HEK293 (cell line): ENCODE results near the gene IL2RA.
A peak's percentile ranks its signal among the peaks of the same experiment; 100 is the strongest.

Source experiments
- CTCF ChIA-PET: fragments of 350-600 bp; formaldehyde crosslinking; extraction: SDS; loops from one replicate; lab custom pipeline; 2021; ENCODE audit warnings: antibody characterized with exemption; lab: Yijun Ruan, JAX
- POLR2A ChIA-PET: fragments of 300-600 bp; formaldehyde crosslinking; extraction: SDS; loops from one replicate; lab custom pipeline; 2020; ENCODE audit warnings: antibody characterized with exemption, inconsistent platforms; lab: Yijun Ruan, JAX
- H3K27ac ChIP-seq: fragments of 200-500 bp; sonication (Bioruptor generic); 2 replicates; pipeline ENCODE4 v1.5.1; 2014; ENCODE audit warnings: low read depth, low read length, control low read depth, inconsistent platforms; ENCODE audit errors: extremely low read depth
- H3K36me3 ChIP-seq, 2 experiments: fragments of 200-500 bp in 1 of 2; sonication (Bioruptor generic) in 1 of 2; 1 replicate in 1 of 2; 2 replicates in 1 of 2; pipeline ENCODE4 v1.5.1; 2014 to 2017; ENCODE audit warnings: inconsistent platforms in 2 of 2, low read length in 2 of 2; ENCODE audit not compliant: control insufficient read depth in 2 of 2, insufficient read depth in 1 of 2
- H3K4me1 ChIP-seq: fragments of 200-500 bp; sonication (Bioruptor generic); 2 replicates; pipeline ENCODE4 v1.5.1; 2014; ENCODE audit warnings: mild to moderate bottlenecking, low read length, inconsistent platforms; ENCODE audit not compliant: control insufficient read depth, insufficient read depth
- H3K4me3 ChIP-seq: 2 replicates; pipeline ENCODE4 v1.5.1; 2011; ENCODE audit warnings: low read depth, mild to moderate bottlenecking, control low read depth, low read length, moderate library complexity
- H3K9me3 ChIP-seq: fragments of 200-500 bp; sonication (Bioruptor generic); 2 replicates; pipeline ENCODE4 v1.5.1; 2014; ENCODE audit warnings: low read depth, low read length, inconsistent platforms; ENCODE audit not compliant: control insufficient read depth, insufficient read depth
- ELK4 ChIP-seq: IDR thresholded peaks from 2 replicates; pipeline ENCODE4 v1.6.1; 2011; ENCODE audit warnings: mild to moderate bottlenecking, low read depth, low read length, borderline replicate concordance
- MYNN ChIP-seq: fragments of 450-650 bp; formaldehyde crosslinking; IDR thresholded peaks from 2 replicates; pipeline ENCODE4 v1.5.1; 2016; ENCODE audit warnings: missing biosample characterization, missing genetic modification characterization, borderline replicate concordance
- ZBTB1 ChIP-seq: fragments of 450-650 bp; formaldehyde crosslinking; IDR thresholded peaks from 2 replicates; pipeline ENCODE4 v1.5.1; 2016; ENCODE audit warnings: missing biosample characterization, missing genetic modification characterization
- ZNF112 ChIP-seq: fragments of 450-650 bp; formaldehyde crosslinking; IDR thresholded peaks from 2 replicates; pipeline ENCODE4 v1.5.0; 2017; ENCODE audit warnings: missing biosample characterization, missing genetic modification characterization
- ZNF121 ChIP-seq: fragments of 450-650 bp; formaldehyde crosslinking; IDR thresholded peaks from 2 replicates; pipeline ENCODE4 v1.5.1; 2016; ENCODE audit warnings: missing biosample characterization, missing genetic modification characterization
- ZNF37A ChIP-seq: fragments of 450-650 bp; IDR thresholded peaks from 2 replicates; pipeline ENCODE4 v1.5.1; 2018; ENCODE audit warnings: missing biosample characterization, missing genetic modification characterization
- ZNF610 ChIP-seq: fragments of 450-650 bp; formaldehyde crosslinking; IDR thresholded peaks from 2 replicates; pipeline ENCODE4 v1.5.1; 2016; ENCODE audit warnings: missing biosample characterization, missing genetic modification characterization, borderline replicate concordance
- ZNF623 ChIP-seq: fragments of 450-650 bp; formaldehyde crosslinking; IDR thresholded peaks from 2 replicates; pipeline ENCODE4 v1.5.1; 2016; ENCODE audit warnings: missing biosample characterization, missing genetic modification characterization
- ZNF654 ChIP-seq: fragments of 450-650 bp; formaldehyde crosslinking; IDR thresholded peaks from 2 replicates; pipeline ENCODE4 v1.5.1; 2016; ENCODE audit warnings: low read depth, missing biosample characterization, missing genetic modification characterization
- ZNF76 ChIP-seq: fragments of 450-650 bp; formaldehyde crosslinking; IDR thresholded peaks from 2 replicates; pipeline ENCODE4; 2016; ENCODE audit warnings: low read depth, missing biosample characterization, missing genetic modification characterization, borderline replicate concordance
- TF ChIP-seq, protein P1 (sequence below): fragments of 450-650 bp; formaldehyde crosslinking; IDR thresholded peaks from 2 replicates; pipeline ENCODE4 v1.5.1; 2016; ENCODE audit warnings: missing biosample characterization, missing genetic modification characterization

The IL2RA gene

DNA sequence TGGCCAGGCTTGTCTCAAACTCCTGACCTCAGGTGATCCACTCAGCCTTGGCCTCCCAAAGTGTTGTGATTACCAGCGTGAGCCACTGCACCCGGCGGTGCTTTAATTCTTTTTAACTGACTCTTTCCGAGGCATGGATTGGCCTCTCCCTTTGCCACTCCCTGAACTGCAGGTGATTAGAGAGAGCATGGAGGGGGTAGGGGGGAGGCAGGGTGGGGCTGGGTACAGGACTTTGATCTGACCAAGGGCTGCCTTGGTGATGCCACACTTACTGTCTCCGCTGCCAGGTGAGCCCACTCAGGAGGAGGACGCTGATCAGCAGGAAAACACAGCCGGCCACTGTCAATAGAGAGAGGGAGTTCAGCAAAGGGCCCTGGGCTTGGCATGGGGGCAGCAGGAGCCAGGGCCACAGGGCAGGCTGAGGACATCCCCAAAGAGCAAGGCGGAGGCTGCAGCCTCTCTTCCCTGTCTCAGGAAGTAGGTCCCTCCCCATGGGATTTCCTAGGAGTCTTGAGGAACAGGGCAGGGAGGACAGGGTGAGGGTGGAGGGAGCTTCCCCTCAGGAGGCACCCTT lies 44.3 kb downstream of the IL2RA start (continued):
- TF ChIP-seq MYNN (tag by site-specific recombination) (no peak), ZBTB1 (tag by site-specific recombination) (no peak), ZNF37A (no peak)

DNA sequence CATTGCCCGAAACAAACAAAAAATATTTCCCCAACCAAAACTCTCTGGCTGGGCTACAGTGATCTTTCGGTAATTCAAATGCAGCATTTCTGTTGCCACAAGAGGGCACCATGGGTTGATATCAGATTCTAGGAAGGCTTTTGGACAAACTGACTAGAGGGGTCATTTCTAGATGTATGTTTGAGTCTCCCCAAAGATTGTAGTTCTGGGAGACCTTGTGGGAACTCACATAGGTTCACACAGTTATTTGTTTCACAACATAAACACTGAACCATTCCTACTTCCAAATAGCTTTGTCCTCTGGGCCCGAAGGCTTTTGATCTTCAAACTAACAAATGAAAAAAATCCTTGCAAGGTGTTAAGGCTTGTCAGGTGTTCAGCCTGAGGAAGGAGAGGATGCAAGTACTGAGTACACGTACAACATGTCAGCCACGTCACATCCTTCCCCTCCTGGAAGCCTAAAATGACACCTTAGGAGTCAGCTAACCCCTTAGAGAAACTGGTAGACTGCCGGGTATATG lies 47.9 kb downstream of the IL2RA start:
- H3K4me3 ChIP-seq, result no peak overlapping the region
- CTCF ChIA-PET, result interaction anchor here (0.5 to 3.6 kb wide), 24 partner anchors 10 to 1780 kb away, joined by 3 to 35 read pairs (median 3); no protein-coding TSS in a partner anchor
- POLR2A ChIA-PET, result no interaction called here

DNA sequence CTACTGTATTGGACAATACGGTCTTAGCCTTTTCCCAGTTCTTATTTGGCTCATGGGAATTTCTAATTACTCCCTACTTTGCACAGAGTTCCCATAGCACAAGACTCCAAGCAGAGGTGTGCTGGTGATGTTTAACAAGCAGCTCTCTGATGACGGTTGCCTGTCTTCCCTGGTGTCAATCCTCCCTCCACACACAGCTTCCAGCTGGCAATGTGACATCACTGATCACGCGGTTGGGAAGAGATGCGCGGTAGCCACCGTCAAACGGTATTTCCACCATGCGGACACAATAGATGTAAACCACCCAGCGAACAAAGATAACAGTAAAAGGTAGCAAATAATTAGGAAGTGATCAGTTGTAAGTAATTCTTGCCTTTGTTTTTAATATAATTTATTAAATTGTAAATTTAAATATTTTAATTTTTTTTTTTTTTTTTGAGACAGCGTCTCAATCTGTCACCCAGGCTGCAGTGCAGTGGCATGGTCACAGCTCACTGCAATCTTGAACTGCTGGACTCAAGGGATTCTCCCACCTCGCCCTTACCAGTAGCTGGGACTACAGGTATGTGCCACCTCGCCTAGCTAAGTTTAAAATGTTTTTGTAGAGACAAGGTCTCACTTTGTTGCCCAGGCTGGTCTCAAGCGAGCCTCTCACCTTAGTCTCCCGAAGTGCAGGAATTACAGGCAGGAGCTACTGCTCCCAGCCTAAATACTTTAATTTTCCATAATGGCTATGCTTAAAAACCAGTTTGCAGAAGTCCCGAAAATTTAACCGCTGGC lies 48.6 kb downstream of the IL2RA start:
- H3K27ac ChIP-seq, result no peak overlapping the region
- H3K4me3 ChIP-seq, result no peak overlapping the region
- H3K36me3 ChIP-seq, result no peaks in the 10 kb centered on the region
- POLR2A ChIA-PET, result no interaction called here
- no peaks in the 10 kb centered on the region for H3K4me1 ChIP-seq
- H3K9me3 ChIP-seq, result no peaks in the 10 kb centered on the region
- TF ChIP-seq, protein P1, sequence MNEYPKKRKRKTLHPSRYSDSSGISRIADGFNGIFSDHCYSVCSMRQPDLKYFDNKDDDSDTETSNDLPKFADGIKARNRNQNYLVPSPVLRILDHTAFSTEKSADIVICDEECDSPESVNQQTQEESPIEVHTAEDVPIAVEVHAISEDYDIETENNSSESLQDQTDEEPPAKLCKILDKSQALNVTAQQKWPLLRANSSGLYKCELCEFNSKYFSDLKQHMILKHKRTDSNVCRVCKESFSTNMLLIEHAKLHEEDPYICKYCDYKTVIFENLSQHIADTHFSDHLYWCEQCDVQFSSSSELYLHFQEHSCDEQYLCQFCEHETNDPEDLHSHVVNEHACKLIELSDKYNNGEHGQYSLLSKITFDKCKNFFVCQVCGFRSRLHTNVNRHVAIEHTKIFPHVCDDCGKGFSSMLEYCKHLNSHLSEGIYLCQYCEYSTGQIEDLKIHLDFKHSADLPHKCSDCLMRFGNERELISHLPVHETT (tag by site-specific recombination), result no peak
- no peak for TF ChIP-seq ZNF76
- CTCF ChIA-PET, result interaction anchor here (0.6 to 3.6 kb wide), 27 partner anchors 10 to 1781 kb away, joined by 3 to 35 read pairs (median 4); no protein-coding TSS in a partner anchor

More for the DNA sequence above, 47.9 kb downstream of the IL2RA start:
- TF ChIP-seq ZNF112 (tag by site-specific recombination) (no peak), ZNF654 (tag by site-specific recombination) (peak; percentile 36)
- Histone ChIP-seq H3K9me3 (no peaks in the 10 kb centered on the region), H3K36me3 (no peaks in the 10 kb centered on the region), H3K27ac (no peak overlapping the region), H3K4me1 (no peaks in the 10 kb centered on the region)

GRCh38 chr10:6012121-6012905 lies 49.9 kb downstream of the IL2RA start:
- Histone ChIP-seq H3K27ac (no peak overlapping the region), H3K4me1 (no peaks in the 10 kb centered on the region), H3K9me3 (no peaks in the 10 kb centered on the region), H3K36me3 (no peaks in the 10 kb centered on the region), H3K4me3 (no peak overlapping the region)
- TF ChIP-seq ZNF610 (tag by site-specific recombination), result no peak
- no peak for TF ChIP-seq ELK4
- ChIA-PET CTCF (interaction anchor here (0.5 to 3.6 kb wide), 6 partner anchors 14 to 389 kb away, joined by 3 to 35 read pairs (median 4); no protein-coding TSS in a partner anchor), POLR2A (no interaction called here)

GRCh38 chr10:6011558-6011957 lies 50.6 kb downstream of the IL2RA start:
- TF ChIP-seq ZNF623 (tag by site-specific recombination), result no peak
- peak; percentile 70 for TF ChIP-seq ZNF121 (tag by site-specific recombination)
- ChIA-PET CTCF (interaction anchor here (0.7 to 1.4 kb wide), 3 partner anchors 30 to 390 kb away, joined by 3 to 5 read pairs (median 3); no protein-coding TSS in a partner anchor), POLR2A (no interaction called here)
- H3K4me3 ChIP-seq, result no peak overlapping the region
- no peaks in the 10 kb centered on the region for H3K36me3 ChIP-seq
- H3K9me3 ChIP-seq, result no peaks in the 10 kb centered on the region
- H3K4me1 ChIP-seq, result no peaks in the 10 kb centered on the region
- no peak overlapping the region for H3K27ac ChIP-seq
